Esophagus muscularis mucosa (tissue), 3 donors: ENCODE data around the gene SSBP2.

Experiments
- EP300 ChIP-seq: sonication (generic); formaldehyde crosslinking; IDR thresholded peaks from one replicate; pipeline ENCODE4 v1.6.1; 2017; ENCODE audit warnings: antibody characterized with exemption
- TF ChIP-seq, protein P1 (sequence below), 3 experiments: fragments of 200-600 bp in 2 of 3; fragments of 450-650 bp in 1 of 3; sonication (generic) in 2 of 3; IDR thresholded peaks; one replicate each; pipeline ENCODE4 v1.5.1; 2017 to 2019; ENCODE audit warnings: antibody characterized with exemption in 3 of 3, mild to moderate bottlenecking in 2 of 3, moderate library complexity in 1 of 3

DNA sequence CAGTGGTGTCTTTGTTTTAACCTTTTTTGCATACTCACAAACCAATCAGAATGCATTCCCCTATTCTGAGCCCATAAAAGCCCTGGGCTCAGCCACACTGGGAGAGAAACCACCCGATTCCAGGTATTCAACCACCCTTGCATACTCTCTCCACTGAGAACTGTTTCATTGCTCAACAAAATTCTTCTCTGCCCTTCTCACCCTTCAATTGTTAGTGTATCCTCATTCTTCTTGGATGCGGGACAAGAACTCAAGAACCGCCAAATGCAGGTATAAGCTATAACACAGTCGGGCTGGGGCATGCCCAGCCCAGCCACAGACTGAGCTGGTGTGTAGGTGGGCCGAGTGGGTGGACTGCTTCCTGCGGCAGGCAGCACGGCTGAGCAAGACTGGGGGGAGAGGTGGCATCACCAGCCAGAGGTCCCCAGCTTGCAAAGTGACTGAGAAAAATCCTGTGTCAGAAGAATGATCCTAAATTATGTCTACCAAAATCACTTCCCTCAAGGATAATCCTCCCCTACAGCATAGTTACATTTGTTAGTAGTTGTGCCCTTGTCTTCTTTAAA, 141.0 kb downstream of the SSBP2 start:
- TF ChIP-seq, protein P1, sequence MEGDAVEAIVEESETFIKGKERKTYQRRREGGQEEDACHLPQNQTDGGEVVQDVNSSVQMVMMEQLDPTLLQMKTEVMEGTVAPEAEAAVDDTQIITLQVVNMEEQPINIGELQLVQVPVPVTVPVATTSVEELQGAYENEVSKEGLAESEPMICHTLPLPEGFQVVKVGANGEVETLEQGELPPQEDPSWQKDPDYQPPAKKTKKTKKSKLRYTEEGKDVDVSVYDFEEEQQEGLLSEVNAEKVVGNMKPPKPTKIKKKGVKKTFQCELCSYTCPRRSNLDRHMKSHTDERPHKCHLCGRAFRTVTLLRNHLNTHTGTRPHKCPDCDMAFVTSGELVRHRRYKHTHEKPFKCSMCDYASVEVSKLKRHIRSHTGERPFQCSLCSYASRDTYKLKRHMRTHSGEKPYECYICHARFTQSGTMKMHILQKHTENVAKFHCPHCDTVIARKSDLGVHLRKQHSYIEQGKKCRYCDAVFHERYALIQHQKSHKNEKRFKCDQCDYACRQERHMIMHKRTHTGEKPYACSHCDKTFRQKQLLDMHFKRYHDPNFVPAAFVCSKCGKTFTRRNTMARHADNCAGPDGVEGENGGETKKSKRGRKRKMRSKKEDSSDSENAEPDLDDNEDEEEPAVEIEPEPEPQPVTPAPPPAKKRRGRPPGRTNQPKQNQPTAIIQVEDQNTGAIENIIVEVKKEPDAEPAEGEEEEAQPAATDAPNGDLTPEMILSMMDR (IDR thresholded peaks at IDR 0.05), result no peak
- TF ChIP-seq EP300, result no peak
